ENCODE data around the gene ACOD1. TPM values are rescaled to one million over a fixed set of nuclear protein-coding genes. Genes with fewer than 3 reads are reported as not detected.

The ACOD1 gene
- total and polyA plus RNA-seq, 2 of the 13 experiments (the other 11 are each of a cell fraction or from before 2014, with no cell fraction given): not detected

DNA sequence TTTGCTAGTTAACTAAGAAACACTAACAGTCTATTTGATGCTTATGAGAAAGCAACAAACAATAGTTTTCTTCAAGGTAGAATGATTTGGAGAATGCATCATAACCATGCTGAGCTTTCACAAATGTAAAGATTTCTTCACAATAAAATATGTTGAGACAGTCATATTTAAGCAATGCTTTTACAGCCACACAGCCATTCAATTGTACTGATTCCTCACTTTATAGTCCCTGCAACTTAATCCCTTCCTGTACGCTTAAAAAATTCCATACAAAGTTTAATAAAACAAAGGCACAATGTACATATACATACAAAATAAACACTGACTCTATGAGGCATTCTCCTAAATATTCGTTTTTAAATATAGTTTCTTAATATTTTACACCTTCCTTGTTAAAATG lies 4.7 kb upstream of the ACOD1 start (continued):
- TF ChIP-seq, protein P1, sequence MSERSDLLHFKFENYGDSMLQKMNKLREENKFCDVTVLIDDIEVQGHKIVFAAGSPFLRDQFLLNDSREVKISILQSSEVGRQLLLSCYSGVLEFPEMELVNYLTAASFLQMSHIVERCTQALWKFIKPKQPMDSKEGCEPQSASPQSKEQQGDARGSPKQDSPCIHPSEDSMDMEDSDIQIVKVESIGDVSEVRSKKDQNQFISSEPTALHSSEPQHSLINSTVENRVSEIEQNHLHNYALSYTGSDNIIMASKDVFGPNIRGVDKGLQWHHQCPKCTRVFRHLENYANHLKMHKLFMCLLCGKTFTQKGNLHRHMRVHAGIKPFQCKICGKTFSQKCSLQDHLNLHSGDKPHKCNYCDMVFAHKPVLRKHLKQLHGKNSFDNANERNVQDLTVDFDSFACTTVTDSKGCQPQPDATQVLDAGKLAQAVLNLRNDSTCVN (CRISPR knock-in tag; IDR thresholded peaks at IDR 0.05; ENCODE audit: borderline replicate concordance): no peak
- TF ChIP-seq ZNF678 (CRISPR knock-in tag; IDR thresholded peaks at IDR 0.05) (no peak), ZNF7 (CRISPR knock-in tag; IDR thresholded peaks at IDR 0.05) (no peak), NPAS2 (CRISPR knock-in tag; IDR thresholded peaks at IDR 0.05; ENCODE audit: borderline replicate concordance) (no peak), ZNF550 (CRISPR knock-in tag; IDR thresholded peaks at IDR 0.05; ENCODE audit: borderline replicate concordance) (no peak), RORA (CRISPR knock-in tag; IDR thresholded peaks at IDR 0.05) (no peak), TOE1 (CRISPR knock-in tag; IDR thresholded peaks at IDR 0.05) (no peak)
- TF ChIP-seq, protein P2, sequence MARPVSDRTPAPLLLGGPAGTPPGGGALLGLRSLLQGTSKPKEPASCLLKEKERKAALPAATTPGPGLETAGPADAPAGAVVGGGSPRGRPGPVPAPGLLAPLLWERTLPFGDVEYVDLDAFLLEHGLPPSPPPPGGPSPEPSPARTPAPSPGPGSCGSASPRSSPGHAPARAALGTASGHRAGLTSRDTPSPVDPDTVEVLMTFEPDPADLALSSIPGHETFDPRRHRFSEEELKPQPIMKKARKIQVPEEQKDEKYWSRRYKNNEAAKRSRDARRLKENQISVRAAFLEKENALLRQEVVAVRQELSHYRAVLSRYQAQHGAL (CRISPR knock-in tag; IDR thresholded peaks at IDR 0.05; ENCODE audit: not compliant biosample characterization): no peak

DNA sequence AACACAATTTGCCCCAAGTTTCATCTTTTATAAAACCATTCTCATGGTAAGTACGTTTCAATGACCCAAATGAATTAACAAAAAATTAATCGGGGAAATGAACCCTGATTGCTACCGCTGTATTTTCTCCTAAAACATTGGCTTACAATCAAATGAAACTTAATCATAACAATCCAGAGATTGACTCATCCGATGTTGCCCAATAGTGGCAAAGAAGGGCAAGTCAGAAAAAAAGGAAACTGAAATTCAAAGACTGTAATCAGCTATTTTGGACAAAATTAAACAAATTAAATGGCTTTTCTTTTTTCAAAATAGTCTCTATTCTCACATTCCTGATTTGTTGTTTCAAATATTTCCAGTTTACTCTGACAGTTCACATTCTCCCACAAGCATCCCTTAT lies 3.9 kb upstream of the ACOD1 start:
- Histone ChIP-seq H3K79me2 (ENCODE audit: insufficient read depth, low read length) (no peaks in the 10 kb centered on the region), H4K20me1 (ENCODE audit: insufficient read depth, low read length) (no peaks in the 10 kb centered on the region), H3K9me3 (ENCODE audit: low read length) (no peaks in the 10 kb centered on the region), H3K4me1 (ENCODE audit: insufficient read depth, low read length) (no peaks in the 10 kb centered on the region), H3K9ac (ENCODE audit: insufficient read depth, low read depth, low read length) (no peak overlapping the region), H3K27me3 (ENCODE audit: control insufficient read depth in 1 of 2, insufficient read depth in 2 of 2, low read length in 2 of 2) (0 out of 5 replicates have a peak, but pooled peaks cover 0 to 4% of the 10 kb centered on the region in 2 experiments), H2AFZ (ENCODE audit: low read length) (no peak overlapping the region), H3K36me3 (replicated peaks in 1 of 2; ENCODE audit: control insufficient read depth in 1 of 2, insufficient read depth in 2 of 2, low read length in 2 of 2) (no peaks in the 10 kb centered on the region), H3K4me3 (replicated peaks in 1 of 3; ENCODE audit: insufficient read depth in 1 of 3, low read depth in 2 of 3, low read length in 3 of 3) (no peak overlapping the region), H3K27ac (ENCODE audit: extremely low read length, insufficient read depth, low read length) (no peak overlapping the region), H3K4me2 (ENCODE audit: low read depth, low read length) (no peak overlapping the region)
- POLR2A ChIA-PET: no interaction called here
- no TSS peak for BruUV-seq (replicated peaks)
- intact Hi-C loops (cut with micrococcal nuclease; ENCODE audit: unreplicated experiment) (no loop called here), in situ Hi-C loops (cut with HindIII; ENCODE audit: extremely low pct_ligation_motif_present, low pct_unique_long_range_greater_than_20kb) (no loop called here)
- DNase-seq (ENCODE audit: low spot score): no peak
- WGBS (ENCODE audit: low lambda C conversion rate): 40% methylated on average over 4 of the region's 4 CpGs
- TF ChIP-seq, protein P3, sequence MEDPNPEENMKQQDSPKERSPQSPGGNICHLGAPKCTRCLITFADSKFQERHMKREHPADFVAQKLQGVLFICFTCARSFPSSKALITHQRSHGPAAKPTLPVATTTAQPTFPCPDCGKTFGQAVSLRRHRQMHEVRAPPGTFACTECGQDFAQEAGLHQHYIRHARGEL (CRISPR knock-in tag; IDR thresholded peaks at IDR 0.05): no peak
- TF ChIP-seq NR2F2 (IDR thresholded peaks at IDR 0.05; ENCODE audit: borderline replicate concordance, low read depth) (no peak), FOXK1 (CRISPR knock-in tag; IDR thresholded peaks at IDR 0.05; ENCODE audit: borderline replicate concordance, low read depth) (no peak), ZNF136 (CRISPR knock-in tag; IDR thresholded peaks at IDR 0.05; ENCODE audit: low read depth) (no peak), KDM5A (IDR thresholded peaks at IDR 0.05; ENCODE audit: borderline replicate concordance, low read length) (no peak), AHR (CRISPR knock-in tag; IDR thresholded peaks at IDR 0.05) (no peak), TCF7L2 (IDR thresholded peaks at IDR 0.05; ENCODE audit: low read depth, low read length) (no peak), ZNF335 (CRISPR knock-in tag; IDR thresholded peaks at IDR 0.05) (no peak), ZNF589 (CRISPR knock-in tag; conservative IDR thresholded peaks at IDR 0.05) (no peak), ZNF138 (CRISPR knock-in tag; IDR thresholded peaks at IDR 0.05; ENCODE audit: low read depth) (no peak), THYN1 (CRISPR knock-in tag; IDR thresholded peaks at IDR 0.05; ENCODE audit: borderline replicate concordance, low read depth) (no peak), HHEX (CRISPR knock-in tag; IDR thresholded peaks at IDR 0.05) (no peak), RCOR2 (CRISPR knock-in tag; IDR thresholded peaks at IDR 0.05) (no peak), SAP130 (CRISPR knock-in tag; IDR thresholded peaks at IDR 0.05; ENCODE audit: low read depth) (no peak), ZBTB8A (CRISPR knock-in tag; IDR thresholded peaks at IDR 0.05; ENCODE audit: borderline replicate concordance, low read depth) (no peak)
- no peak for FAIRE-seq
- ATAC-seq: no peak
- CTCF ChIA-PET (ENCODE audit: low intra/inter-chr PET ratio, low total read pairs): no interaction called here
